Measurements from ENCODE around the gene SFXN2.
"Not testable (repeated sequence)": the region's sequence is repeated elsewhere in the genome, so short reads cannot be mapped to it uniquely, and the experiment has no call there.

The SFXN2 gene

DNA sequence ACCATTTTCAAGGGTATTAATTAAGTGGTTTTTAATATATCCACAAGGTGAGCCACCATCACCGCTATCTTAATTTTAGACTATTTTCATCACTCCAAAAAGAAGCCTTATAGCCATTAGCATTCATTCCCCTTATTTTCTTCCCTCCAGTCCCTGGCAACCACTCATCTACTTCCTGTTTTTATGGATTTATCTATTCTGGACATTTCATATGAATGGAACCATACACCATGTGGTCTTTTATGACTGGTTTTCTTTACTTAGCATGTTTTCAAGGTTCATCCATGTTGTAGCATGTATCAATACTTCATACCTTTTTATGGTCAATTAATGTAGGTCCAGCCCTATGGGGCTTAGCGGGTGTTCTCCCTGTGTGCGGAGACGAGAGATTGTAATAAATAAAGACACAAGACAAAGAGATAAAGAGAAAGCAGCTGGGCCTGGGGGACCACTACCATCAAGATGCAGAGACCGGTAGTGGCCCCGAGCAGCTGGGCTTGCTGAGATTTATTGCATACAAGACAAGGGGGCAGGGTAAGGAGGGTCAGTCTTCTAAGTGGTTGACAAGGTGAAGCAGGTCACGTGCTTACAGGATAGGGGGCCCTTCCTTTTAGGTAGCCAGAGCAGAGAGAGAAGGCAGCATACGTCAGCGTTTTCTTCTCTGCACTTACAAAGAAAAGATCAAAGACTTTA is 44.0 kb downstream of the SFXN2 start:
- no peak for DNase-seq

DNA sequence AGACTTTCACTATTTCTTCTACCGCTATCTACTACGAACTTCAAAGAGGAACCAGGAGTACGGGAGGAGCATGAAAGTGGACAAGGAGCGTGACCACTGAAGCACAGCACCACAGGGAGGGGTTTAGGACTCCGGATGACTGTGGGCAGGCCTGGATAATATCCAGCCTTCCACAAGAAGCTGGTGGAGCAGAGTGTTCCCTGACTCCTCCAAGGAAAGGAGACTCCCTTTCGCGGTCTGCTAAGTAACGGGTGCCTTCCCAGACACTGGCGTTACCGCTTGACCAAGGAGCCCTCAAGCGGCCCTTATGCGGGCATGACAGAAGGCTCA is 44.5 kb downstream of the SFXN2 start:
- DNase-seq, result not testable (repeated sequence)

GRCh38 chr10:102759497-102760210 is 45.2 kb downstream of the SFXN2 start:
- DNase-seq, result no peak

DNA sequence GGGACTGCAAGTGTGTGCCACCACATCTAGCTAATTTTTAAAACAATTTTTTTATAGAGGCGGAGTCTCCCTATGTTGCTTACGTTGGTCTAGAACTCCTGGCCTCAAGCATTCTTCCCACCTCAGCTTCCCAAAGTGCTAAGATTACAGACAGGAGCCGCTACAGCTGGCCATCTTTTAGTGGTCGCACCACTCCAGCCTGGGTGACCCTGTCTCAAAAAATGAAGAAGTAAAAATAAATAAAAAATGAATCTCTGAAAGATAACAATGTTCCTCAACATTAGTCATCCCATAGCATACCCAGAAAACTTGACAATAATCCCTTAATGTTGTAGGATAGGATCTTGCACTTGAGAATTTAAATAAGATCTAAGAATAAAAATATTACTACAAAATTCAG is 47.5 kb downstream of the SFXN2 start:
- no peak for DNase-seq

GRCh38 chr10:102762401-102763015 is 48.1 kb downstream of the SFXN2 start:
- DNase-seq, result no peak

DNA sequence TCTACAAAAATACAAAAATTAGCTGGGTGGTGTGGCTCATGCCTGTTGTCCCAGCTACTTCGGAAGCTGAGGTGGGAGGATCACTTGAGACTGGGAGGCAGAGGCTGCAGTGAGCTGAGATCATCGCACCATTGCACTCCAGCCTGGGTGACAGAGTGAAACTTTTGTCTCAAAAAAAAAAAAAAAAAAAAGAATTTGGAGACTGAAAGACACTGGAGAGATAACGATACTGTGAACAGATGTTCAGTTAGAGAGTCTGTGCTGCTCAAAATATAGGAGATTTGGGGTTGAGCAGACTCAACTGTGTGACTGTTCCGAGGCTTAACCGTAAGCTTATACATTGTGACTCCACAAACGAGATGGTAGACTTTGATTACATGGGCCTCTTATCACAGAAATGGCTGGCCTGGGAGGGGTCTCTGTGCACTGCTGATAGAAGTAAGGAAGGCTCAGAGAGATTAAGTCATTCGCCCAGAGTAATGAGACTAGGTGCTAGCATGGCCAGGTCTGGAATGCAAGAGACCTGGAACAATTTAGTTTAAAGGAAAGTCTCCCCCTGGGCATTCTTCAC is 48.7 kb downstream of the SFXN2 start:
- no peak for DNase-seq

DNA sequence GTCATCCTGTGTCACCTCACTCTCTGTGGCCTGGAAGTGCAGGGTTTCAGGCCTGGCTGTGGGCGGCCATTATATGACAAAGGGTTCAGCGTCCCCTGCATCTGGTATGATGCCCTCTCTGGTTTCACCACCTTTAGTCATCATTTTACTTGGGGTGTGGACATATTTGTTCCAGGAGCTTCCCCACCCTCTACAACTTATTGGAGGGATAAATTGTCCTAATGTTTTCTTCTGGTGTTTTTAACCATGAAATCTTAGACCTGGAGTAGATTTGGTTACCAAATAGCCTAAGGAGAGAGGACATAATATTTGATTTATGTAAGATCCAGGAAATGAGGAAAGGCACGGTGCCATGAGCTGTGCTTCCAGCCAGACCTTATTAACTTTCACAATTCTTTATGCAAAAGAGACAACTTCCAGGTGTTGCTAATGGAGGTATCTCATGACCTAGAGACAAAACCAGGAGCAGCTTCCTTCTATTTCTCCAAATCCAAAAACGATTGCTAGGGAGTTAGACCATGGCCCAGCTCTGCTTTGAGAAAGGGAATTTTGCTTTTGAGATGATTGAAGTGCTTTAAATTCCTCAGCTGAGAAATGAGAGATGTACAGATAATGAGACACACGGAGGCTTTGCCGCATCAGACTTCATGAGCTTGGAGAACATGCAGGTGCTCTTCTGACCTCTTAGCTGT is 50.2 kb downstream of the SFXN2 start:
- DNase-seq, result no peak

DNA sequence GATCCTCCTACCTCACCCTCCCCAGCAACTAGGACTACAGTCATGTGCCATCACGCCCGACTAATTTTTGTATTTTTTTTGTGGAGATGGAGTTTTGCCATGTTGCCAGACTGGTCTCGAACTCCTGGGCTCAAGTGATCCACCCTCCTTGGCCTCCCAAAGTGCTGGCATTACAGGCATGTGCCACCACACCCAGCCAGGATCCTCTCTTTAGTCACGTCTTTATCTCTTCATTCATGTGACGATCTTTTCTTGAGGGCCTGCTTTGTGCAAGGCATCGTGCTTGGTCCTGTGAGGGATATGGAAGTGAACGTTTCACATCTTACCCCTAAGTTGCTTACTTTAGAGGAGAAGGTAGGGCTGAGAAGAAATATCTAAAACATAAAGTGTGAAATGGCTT is 50.9 kb downstream of the SFXN2 start:
- DNase-seq, result no peak

- DNase-seq, result no peak
Measured at GRCh38 chr10:102767428-102768160, 53.2 kb downstream of the SFXN2 start.

DNA sequence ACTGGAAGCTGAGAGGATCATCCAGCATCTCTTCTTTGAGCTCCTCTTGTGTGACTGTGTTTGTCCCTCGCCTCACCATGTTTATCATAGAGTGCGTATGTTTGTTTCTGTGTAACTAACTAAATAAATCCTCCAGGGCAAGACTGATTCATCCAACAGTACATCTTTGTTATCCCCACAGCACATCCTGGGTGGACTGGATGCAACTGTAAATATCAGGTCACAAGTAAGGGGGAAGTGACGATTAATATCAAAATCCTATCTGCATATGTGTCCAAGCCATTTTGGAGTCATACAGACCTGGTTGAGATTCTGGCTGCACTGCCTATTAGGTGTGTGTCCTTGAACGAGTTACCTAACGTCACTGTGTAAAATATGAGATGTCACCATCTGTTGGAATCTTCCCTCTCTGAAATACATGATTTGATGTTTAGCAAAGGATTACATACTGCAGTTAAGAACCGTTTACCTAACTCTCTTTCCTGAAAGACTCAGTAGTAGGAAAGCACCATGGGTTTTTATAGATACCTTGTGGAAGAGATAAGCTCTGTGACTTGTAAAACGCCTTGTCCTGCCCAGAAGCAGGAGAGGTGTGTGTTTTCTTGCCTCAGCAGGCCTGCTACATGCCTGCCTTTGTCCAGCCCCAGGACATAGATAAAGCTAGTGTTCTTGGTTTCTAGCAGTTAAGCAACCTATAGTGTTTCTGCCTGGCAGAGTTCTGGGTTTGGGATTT is 55.1 kb downstream of the SFXN2 start:
- no peak for DNase-seq

GRCh38 chr10:102770108-102770482 is 55.7 kb downstream of the SFXN2 start:
- no peak for DNase-seq

DNA sequence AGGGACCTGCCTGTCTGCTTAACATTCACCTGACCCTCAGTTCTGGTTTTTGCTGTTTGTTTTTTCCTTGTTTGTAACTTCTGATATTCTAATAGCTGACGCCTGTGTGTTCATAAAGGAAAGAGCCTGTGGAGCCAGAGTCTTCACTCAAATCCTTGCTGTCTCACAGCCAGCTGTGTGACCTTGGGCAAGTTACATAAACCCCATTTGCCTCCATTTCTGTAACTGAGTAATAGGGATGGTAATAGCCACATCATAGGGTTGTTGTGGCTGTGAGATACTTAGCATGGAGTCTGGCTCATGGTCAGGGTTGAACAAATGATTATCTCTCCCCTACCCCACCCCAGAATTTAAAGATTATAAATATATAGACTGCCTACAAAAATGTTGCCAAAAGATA is 56.4 kb downstream of the SFXN2 start:
- DNase-seq, result no peak

- DNase-seq, result no peak
Measured at GRCh38 chr10:102773320-102773719, 58.9 kb downstream of the SFXN2 start.

GRCh38 chr10:102773986-102774385 is 59.5 kb downstream of the SFXN2 start:
- no peak for DNase-seq

DNA sequence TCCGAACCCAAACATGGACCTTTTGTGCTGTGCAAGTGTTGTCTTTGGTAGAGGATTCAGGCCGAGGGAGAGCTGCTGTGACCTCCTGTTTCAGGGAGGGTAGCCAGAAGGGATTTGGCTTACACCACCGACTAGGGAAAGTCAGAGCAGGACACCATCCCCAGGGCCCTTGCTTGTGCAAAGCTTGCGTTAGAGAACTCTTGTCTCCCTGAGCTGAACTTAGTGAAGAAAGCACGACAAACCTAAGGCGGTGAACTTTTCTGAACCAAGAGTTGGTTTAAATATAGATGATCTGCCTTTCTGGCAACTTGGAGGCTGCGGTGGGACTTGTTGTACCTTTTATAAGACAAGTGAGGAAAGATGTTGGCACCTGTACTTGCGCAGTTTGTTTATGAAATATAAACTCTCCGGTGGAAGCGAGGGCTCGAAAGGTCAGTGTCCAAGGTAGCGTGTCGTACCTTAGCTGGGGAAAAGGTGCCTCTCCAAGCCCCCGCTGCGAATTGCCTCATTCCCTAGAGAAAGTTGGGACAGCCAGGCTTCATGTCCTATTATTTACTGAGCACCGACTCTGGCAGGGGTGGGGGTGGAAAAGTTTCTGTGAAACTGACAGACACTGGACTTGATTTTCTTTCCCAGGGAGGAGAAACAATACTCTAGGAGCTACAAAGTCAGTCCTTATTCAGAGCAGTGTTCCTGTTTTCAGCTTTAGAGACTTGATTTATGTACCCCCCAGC is 60.9 kb downstream of the SFXN2 start:
- no peak for DNase-seq

DNA sequence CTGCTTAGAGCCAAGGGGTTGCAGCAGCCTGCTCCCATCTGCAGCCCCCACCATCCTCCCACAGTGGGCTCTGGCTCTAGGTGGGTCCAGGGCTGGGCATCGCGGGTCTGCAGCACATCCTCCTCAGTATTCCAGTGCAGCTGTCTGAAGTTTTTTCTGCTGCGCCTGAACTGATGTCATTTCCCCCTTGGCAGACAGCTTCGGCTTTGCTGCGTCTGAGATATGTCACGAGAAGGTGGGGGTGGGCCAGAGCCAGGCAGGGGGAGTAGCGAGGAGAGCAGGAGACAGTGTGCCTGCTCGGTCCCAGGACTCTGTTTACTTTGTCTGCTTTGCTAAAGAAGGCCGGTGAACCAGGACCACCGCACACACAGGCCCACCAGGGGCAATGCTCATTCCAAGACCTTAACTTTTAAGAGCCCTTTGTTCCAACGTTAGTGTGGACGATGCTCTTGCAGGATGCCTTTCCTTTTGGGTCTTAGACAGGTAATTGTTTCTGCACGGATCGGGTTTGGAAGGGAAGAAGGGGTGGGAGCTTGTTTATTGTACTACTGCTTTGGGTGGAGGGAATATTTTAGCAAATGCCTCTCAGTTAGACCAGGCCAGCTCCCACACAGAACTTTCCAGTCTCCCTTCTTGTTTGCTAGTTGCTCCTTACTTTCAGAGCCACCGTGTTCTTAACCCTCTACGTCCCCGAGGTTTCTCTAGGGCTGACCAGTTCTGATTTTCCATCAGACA is 61.7 kb downstream of the SFXN2 start:
- no peak for DNase-seq

GRCh38 chr10:102776779-102777456 is 62.5 kb downstream of the SFXN2 start:
- DNase-seq, result no peak

DNA sequence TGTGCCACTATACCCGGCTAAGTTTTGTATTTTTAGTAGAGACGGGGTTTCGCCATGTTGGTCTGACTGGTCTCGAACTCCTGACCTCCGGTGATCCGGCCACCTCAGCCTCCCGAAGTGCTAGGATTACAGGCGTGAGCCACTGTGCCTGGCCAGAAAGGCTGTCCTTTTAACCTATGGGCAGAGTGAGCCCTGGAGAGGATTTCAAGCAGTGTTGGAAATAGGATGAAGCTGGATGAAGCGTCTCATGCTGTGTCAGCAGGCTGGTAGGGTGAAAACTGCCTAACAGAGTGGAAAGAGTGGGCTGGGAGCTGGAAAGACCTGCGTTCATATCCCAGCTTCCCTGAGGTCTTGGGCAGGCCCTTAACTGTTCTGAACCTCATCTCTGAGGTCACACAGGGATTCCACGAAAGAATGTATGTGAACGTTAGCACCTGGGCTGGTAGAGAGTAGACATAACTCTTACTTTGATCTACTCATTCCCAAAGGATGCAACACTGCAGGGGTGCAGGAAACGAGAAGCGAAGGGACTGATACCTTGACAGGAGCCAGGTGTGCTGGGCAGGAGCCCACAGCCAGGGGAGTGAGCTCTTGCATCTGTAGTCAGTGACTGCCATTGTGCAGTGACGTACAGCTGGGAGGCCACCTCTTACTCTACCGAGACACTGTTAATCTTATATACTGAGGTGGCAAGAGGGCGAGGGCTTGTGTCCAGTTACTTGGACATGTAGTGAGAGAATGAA is 63.4 kb downstream of the SFXN2 start:
- no peak for DNase-seq

DNA sequence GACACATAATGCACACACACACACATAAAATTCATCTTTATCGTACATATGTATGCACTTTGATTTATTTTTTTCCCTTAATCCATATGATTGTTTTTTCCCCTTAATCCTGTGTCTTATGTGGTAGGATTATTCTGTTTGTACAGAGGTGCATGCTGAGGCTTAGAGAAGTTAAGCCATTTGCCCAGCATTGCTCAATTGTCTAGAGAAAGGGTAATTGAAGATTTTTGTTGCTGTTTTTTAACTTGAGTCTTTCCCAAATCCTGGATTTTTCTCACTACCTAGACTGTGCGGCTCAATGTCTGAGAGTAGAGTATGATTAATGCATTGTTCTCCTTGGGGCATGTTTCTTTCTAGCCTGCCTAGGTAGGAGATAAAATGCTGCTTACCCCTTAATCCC is 64.3 kb downstream of the SFXN2 start:
- DNase-seq, result no peak
